Measurements from ENCODE around the gene SNX3.
A peak's percentile ranks its signal among the peaks of the same experiment; 100 is the strongest.

SNX3 gene

GRCh38 chr6:108166664-108167448, 94.0 kb downstream of the SNX3 start:
- FAIRE-seq (no peak), DNase-seq (ENCODE audit: insufficient read length, low spot score) (no peak)
- TF ChIP-seq CTCF (IDR thresholded peaks at IDR 0.05; ENCODE audit: insufficient read depth, missing control alignments): no peak

DNA sequence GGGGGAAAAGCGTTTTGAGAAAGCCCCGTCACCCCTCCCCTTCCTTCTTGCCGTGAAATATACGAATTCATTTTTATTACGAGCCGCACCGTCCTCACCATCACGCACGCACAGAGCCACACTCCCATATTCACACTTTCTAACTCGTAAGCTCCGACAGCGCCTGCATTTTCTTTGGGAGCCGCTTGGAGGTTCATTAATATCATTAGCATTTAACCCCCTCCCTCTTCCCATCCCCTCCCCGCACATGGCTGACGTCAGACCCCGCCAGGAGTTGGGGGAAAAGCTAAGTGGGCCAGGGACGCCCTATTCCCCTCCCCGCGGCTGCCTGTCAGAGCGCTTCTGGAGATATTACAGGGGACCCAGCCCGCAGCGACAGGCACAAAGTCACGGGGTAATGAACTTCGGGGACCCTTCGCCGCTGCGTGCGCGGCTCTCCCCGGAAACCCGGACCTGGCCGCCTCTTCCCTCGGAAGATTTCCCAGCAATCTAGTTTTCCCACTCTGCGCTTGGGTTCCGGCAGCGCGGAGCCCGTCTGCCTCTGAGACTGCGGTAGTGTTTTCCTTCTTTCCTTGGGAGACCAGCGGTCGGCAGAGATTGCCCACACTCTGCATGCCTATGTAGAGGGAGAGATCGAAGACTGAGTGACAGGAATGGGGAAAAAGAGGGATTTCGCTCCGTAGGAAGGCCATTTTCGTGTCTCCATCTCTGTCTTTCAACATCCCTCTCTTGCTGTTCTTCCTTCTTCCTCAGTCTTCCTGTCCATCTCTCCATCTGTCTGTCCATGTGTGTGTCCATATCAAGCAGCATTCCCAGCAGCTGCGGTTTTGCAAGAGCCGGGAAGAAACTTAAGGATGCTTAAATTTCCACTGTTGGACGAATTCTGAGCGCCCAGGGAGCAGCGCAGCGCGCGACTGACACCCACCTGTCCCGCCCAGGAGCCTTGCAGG, 94.9 kb downstream of the SNX3 start, which contains the start of gene NR2E1:
TSS of gene NR2E1 (plus strand) at position 309 of the 950 bp plus-strand sequence. CDS start 744 bp downstream, outside the sequence.
- FAIRE-seq: no peak
- no peak for TF ChIP-seq CTCF (IDR thresholded peaks at IDR 0.05; ENCODE audit: insufficient read depth, missing control alignments)
- DNase-seq (ENCODE audit: insufficient read length, low spot score): no peak

GRCh38 chr6:108164815-108165706, 95.8 kb downstream of the SNX3 start:
- no peak for FAIRE-seq
- DNase-seq (ENCODE audit: insufficient read length, low spot score): peak; percentile 81
- TF ChIP-seq CTCF (IDR thresholded peaks at IDR 0.05; ENCODE audit: insufficient read depth, missing control alignments): no peak

DNA sequence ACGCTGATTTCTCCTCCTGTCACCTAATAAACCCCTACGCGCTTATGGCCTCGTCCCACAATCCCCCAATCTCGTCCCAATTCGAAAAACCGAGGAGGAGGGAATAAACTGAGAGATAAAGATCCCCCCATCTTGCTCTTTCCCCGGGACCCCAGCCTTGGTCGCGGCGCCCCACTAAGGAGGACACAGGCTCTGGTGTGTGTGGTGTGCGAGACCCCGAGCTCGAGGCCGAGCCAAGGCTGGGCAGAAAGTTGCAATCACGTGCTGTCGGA, 96.4 kb downstream of the SNX3 start:
- DNase-seq (ENCODE audit: insufficient read length, low spot score) (no peak), FAIRE-seq (no peak)
- no peak for TF ChIP-seq CTCF (IDR thresholded peaks at IDR 0.05; ENCODE audit: insufficient read depth, missing control alignments)

DNA sequence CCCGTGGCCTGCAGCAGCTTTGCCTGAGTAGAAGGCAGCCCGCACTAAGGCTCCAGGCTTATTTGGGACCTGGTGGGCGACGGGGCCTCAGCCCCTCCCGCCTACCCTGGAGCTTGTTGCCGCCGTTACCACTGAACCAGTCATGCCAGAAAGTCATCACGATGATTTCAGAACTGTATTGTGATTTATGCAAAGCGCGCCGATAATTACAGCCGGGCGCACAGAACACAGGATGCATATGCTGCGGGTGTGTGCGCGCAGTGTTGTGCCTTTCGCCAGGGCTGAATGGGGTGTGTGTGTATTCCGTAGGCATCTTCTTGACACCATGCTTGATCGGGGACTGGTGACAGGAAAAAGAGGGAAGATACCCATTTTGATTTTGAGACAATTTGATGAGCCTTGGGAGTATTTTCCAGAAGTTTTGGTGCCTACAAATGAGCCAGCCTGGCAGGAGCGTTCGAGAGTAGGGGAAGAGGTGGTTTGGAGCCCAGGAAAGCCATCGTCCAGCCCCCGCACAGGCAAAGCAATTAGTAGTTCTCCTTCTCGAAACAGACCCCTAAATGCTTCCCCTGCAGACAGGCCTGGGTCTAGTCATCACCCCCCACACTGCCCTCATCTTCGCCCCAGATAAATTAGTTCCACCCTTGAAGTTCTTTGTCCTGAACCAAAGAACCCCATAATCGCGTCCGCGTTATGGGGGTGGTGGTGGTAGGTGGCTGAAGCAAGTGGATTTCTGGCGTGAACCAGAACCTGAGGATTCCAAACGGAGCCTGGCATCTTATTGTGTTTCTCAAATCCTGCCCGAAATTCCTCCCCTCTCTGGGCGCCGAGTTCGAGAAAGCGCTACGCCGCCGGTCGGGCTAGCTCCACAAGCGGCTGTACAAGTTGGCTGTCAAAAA, 96.9 kb downstream of the SNX3 start:
- no peak for FAIRE-seq
- DNase-seq (ENCODE audit: insufficient read length, low spot score): no peak
- no peak for TF ChIP-seq CTCF (IDR thresholded peaks at IDR 0.05; ENCODE audit: insufficient read depth, missing control alignments)

- DNase-seq (ENCODE audit: insufficient read length, low spot score) (no peak), FAIRE-seq (no peak)
- no peak for TF ChIP-seq CTCF (IDR thresholded peaks at IDR 0.05; ENCODE audit: insufficient read depth, missing control alignments)
Measured at GRCh38 chr6:108163267-108163643, 97.6 kb downstream of the SNX3 start.

Data from D721Med (cell line).